OCI-LY7 (cell line): Measurements from ENCODE around the gene NCKAP5. TPM values are rescaled to one million over a fixed set of nuclear protein-coding genes. Genes with fewer than 3 reads are reported as not detected.

Experiments
- BruUV-seq: library from RNA; stranded (reverse); fragments of 400-500 nt; replicated peaks from 2 replicates; lab custom pipeline; 2021; lab: Mats Ljungman, UMichigan
- CTCF ChIA-PET: fragments of 300-600 bp; sonication (Branson Sonifier 250); formaldehyde crosslinking; loops from one replicate; lab custom pipeline; 2022; ENCODE audit warnings: antibody characterized with exemption; ENCODE audit not compliant: unreplicated experiment; lab: Charles Lee
- POLR2A ChIA-PET: fragments of 300-600 bp; sonication (Branson Sonifier 250); formaldehyde crosslinking; loops from one replicate; lab custom pipeline; 2022; ENCODE audit warnings: antibody characterized with exemption; lab: Charles Lee
- DNase-seq: peaks from one replicate; pipeline ENCODE4 v3.0.0-alpha.2; 2015; ENCODE audit warnings: low spot score
- H2AFZ ChIP-seq: fragments of 200-600 bp; sonication (generic), shearing (Covaris generic); 2 replicates; pipeline ENCODE4 v1.6.1; 2014; ENCODE audit warnings: mild to moderate bottlenecking, antibody characterized with exemption, low read length, moderate library complexity
- H3K27ac ChIP-seq: fragments of 200-600 bp; sonication (generic); 2 replicates; pipeline ENCODE4 v1.5.1; 2014; ENCODE audit warnings: mixed run types, low read depth, mild to moderate bottlenecking, moderate library complexity, low read length, inconsistent platforms; ENCODE audit not compliant: poor library complexity, severe bottlenecking
- H3K36me3 ChIP-seq: fragments of 200-600 bp; sonication (generic); 2 replicates; pipeline ENCODE4 v1.6.1; 2014; ENCODE audit warnings: mild to moderate bottlenecking, antibody characterized with exemption, low read length, moderate library complexity, mixed read lengths; ENCODE audit not compliant: insufficient read depth
- H3K4me1 ChIP-seq: fragments of 200-600 bp; sonication (generic); 2 replicates; pipeline ENCODE4 v1.5.1; 2014; ENCODE audit warnings: mild to moderate bottlenecking, low read length; ENCODE audit not compliant: insufficient read depth, poor library complexity, severe bottlenecking
- H3K4me2 ChIP-seq: fragments of 200-600 bp; sonication (generic); 2 replicates; pipeline ENCODE4 v1.6.1; 2014; ENCODE audit warnings: mild to moderate bottlenecking, low read length
- H3K4me3 ChIP-seq: fragments of 200-600 bp; sonication (generic); 2 replicates; pipeline ENCODE4 v1.5.1; 2014; ENCODE audit warnings: mild to moderate bottlenecking, low read depth, low read length; ENCODE audit not compliant: poor library complexity, severe bottlenecking
- H3K79me2 ChIP-seq: fragments of 200-600 bp; sonication (generic); 2 replicates; pipeline ENCODE4 v1.6.1; 2016; ENCODE audit warnings: low read depth, mild to moderate bottlenecking, low read length, moderate library complexity, mixed read lengths; ENCODE audit not compliant: insufficient read depth
- H3K9me2 ChIP-seq: fragments of 200-600 bp; sonication (generic); 2 replicates; pipeline ENCODE4 v1.6.1; 2016; ENCODE audit warnings: mild to moderate bottlenecking, low read length, mixed read lengths; ENCODE audit not compliant: insufficient read depth
- H3K9me3 ChIP-seq: fragments of 200-600 bp; sonication (generic); 2 replicates; pipeline ENCODE4 v1.6.1; 2014; ENCODE audit warnings: mild to moderate bottlenecking, mixed run types, low read length, mixed read lengths
- H4K20me1 ChIP-seq: fragments of 200-600 bp; sonication (generic); 2 replicates; pipeline ENCODE4 v1.6.1; 2014; ENCODE audit warnings: mild to moderate bottlenecking, antibody characterized with exemption, low read length, moderate library complexity, mixed read lengths; ENCODE audit not compliant: insufficient read depth
- CTCF ChIP-seq: fragments of 200-600 bp; sonication (generic); conservative IDR thresholded peaks from 2 replicates; pipeline ENCODE4 v1.5.1; 2014; ENCODE audit warnings: mild to moderate bottlenecking, antibody characterized with exemption, low read length, moderate library complexity, mixed read lengths
- EZH2phosphoT487 ChIP-seq: fragments of 200-600 bp; sonication (generic); IDR thresholded peaks from 2 replicates; pipeline ENCODE4 v1.6.1; 2018; ENCODE audit warnings: low read depth, borderline replicate concordance, mild to moderate bottlenecking, mixed run types, antibody characterized with exemption, low read length, moderate library complexity, mixed read lengths
- intact Hi-C: fragments of 100-400 bp; cut with micrococcal nuclease; formaldehyde crosslinking; loops from one replicate; pipeline ENCODE4 v1.10.0; 2022; ENCODE audit not compliant: unreplicated experiment
- total RNA-seq, 2 experiments: library from RNA; depleted of rRNA in 1 of 2; stranded (reverse); fragments of >200 nt in 1 of 2; shearing (Covaris generic) in 1 of 2; gene quantifications; 2 replicates each; pipeline ENCODE4 v1.2.3, GENCODE V29; 2014 to 2022

Gene NCKAP5
- total RNA-seq, 2 experiments from 2014 or later, result not detected

GRCh38 chr2:133532919-133533318 is 35.3 kb downstream of the NCKAP5 start:
- DNase-seq, result no peak
- Histone ChIP-seq H4K20me1 (no peaks in the 10 kb centered on the region), H2AFZ (no peak overlapping the region), H3K79me2 (no peaks in the 10 kb centered on the region), H3K36me3 (no peaks in the 10 kb centered on the region), H3K9me2 (no peaks in the 10 kb centered on the region), H3K4me2 (no peak overlapping the region), H3K9me3 (no peaks in the 10 kb centered on the region), H3K4me3 (no peak overlapping the region), H3K4me1 (no peaks in the 10 kb centered on the region), H3K27ac (no peak overlapping the region)
- POLR2A ChIA-PET, result no interaction called here
- no peak for TF ChIP-seq CTCF
- intact Hi-C loops, result no loop called here
- CTCF ChIA-PET, result no interaction called here
- no TSS peak for BruUV-seq

GRCh38 chr2:133531382-133531781 is 36.9 kb downstream of the NCKAP5 start:
- ChIA-PET POLR2A (no interaction called here), CTCF (no interaction called here)
- H3K36me3 ChIP-seq, result no peaks in the 10 kb centered on the region
- H3K27ac ChIP-seq, result no peak overlapping the region
- H4K20me1 ChIP-seq, result no peaks in the 10 kb centered on the region
- no peaks in the 10 kb centered on the region for H3K9me3 ChIP-seq
- no peak overlapping the region for H3K4me3 ChIP-seq
- H3K4me2 ChIP-seq, result no peak overlapping the region
- no peaks in the 10 kb centered on the region for H3K79me2 ChIP-seq
- no peaks in the 10 kb centered on the region for H3K9me2 ChIP-seq
- no TSS peak for BruUV-seq
- no peaks in the 10 kb centered on the region for H3K4me1 ChIP-seq
- DNase-seq, result no peak
- TF ChIP-seq EZH2phosphoT487, result no peak
- no peak for TF ChIP-seq CTCF
- no peak overlapping the region for H2AFZ ChIP-seq
- intact Hi-C loops, result no loop called here

- Histone ChIP-seq H2AFZ (no peak overlapping the region), H4K20me1 (no peaks in the 10 kb centered on the region), H3K4me3 (no peak overlapping the region), H3K4me1 (no peaks in the 10 kb centered on the region), H3K79me2 (no peaks in the 10 kb centered on the region), H3K9me2 (no peaks in the 10 kb centered on the region), H3K9me3 (no peaks in the 10 kb centered on the region), H3K4me2 (no peak overlapping the region), H3K36me3 (no peaks in the 10 kb centered on the region), H3K27ac (no peak overlapping the region)
- CTCF ChIA-PET, result no interaction called here
- POLR2A ChIA-PET, result interaction anchor here (0.5 kb wide), 1 partner anchor 160 kb away, joined by 3 read pairs; no protein-coding TSS in a partner anchor
- no TSS peak for BruUV-seq
- TF ChIP-seq CTCF (no peak), EZH2phosphoT487 (no peak)
- DNase-seq, result no peak
- intact Hi-C loops, result no loop called here
Measured at GRCh38 chr2:133530645-133531044, 37.6 kb downstream of the NCKAP5 start.
